ENCODE measurements around the gene ITGB5.
"Not testable (repeated sequence)": the region's sequence is repeated elsewhere in the genome, so short reads cannot be mapped to it uniquely, and the experiment has no call there.

Gene ITGB5

DNA sequence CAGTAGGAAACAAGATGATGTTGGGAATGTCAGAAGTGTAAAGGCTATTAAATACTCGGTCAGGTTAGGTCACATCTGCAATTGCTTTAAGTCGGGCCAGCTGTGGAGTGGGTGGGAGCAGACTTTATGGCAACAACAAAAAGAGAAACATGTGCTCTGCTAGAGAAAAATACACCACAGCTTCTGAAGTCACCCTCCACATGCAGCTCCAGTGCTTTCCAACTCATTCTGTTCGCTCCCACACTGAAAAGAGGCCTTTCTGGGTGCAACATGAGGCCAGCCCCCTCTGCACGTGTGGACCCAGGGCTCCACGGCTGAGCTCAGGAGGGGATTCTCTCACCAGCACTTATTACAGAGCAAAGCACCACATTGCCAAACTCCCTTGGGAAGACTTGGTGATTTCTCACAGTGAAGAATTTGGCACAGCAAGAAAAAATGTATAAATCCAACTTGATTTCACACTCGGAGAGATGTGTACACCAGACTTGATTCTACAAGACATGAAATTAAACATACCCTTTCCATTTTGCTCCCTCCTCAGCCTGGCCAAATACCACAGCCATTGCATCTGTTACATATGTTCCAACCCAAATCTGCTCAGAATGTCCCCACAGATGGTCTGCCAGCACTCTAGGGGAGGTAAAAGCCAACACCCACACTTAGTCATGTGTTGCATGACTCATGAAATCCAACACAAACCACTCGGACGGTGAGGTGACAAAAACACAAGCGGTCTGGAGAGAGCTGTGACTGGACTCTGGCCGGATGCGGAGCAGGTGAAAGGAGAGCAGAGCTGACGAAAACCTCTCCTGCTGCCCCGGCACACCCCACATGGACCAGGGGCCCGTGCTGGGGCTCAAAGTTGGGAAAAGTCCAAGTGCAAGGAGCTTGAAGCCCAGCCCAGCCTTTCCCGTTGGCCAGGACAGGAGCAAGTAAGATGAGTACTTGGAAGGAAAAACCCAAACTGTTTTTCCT, 74.6 kb downstream of the ITGB5 start:
- DNase-seq (ENCODE audit: low spot score): peak; percentile 94

DNA sequence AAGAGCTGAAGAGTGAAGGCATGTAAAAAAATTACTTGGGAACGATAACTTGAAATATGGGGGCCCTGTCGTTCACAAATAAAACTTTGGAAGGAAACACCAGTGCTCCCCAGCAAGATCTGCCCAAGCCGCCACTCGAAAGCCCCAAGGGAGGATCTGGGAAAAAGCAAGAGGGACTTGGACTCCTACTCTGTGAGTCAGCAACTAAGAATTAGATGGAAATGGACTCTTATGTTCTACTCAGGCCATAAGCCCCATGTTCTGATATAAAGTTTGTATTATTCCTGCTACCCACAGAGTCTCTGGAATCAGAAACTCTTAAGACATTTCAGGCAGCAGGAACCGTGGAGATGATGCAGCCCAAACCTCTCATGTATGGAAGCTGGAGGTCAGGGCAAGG, 75.7 kb downstream of the ITGB5 start:
- no peak for DNase-seq (ENCODE audit: low spot score)

DNA sequence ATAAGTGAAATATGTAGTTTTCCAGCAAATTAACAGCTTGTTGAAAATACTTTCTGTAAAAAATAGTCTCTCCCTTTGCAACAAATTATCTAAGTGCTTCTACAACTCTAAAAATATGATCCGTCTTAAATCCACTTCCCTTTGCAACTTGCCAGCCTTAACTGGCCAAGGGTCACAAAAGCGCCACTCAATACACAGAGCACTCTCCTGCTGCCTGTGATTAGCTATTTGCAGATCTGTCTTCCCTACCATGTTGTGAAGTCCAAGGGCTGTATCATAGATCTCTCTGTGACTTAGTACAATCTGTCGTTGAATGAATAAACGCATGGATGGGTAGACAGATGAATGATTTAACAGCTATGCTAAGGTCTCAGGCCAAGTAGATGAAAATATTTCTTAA, 76.2 kb downstream of the ITGB5 start:
- DNase-seq (ENCODE audit: low spot score): no peak

DNA sequence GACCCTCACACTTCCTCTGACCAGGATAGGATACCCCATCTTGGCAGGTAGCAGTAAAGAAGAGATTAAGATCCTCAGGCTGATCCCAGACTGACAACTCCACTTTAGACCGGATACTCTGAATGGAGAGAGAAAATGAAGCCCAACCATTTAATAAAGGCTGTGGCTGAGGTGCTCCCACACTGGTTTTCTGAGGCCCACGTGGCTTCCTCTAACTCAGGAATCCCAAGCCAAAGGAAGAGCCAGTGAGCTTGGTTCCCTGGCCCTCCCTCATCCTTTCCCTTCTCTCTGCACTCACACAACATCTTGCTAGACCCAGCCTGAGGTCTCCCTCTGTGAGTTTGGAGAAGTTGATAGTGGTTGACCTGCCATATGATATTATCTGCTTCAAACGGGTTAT, 78.1 kb downstream of the ITGB5 start:
- no peak for DNase-seq (ENCODE audit: low spot score)

DNA sequence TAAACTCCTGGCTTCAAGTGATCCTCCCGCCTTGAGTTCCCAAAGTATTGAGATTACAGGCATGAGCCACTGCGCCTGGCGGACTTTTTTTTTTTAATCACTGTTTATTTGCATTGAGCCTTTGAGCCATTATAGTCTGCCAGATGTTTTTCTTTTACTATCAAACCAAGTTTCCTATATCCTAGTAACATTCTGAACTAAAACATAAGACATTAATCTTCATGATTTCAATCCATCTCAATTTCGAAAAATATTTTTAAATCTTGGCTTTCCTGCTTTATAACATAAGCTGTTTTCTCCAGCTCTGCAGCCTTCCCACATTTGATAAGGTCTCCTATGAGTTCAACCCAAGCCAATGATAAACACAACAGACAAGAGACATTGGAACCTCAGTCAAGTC, 81.5 kb downstream of the ITGB5 start:
- no peak for DNase-seq (ENCODE audit: low spot score)

DNA sequence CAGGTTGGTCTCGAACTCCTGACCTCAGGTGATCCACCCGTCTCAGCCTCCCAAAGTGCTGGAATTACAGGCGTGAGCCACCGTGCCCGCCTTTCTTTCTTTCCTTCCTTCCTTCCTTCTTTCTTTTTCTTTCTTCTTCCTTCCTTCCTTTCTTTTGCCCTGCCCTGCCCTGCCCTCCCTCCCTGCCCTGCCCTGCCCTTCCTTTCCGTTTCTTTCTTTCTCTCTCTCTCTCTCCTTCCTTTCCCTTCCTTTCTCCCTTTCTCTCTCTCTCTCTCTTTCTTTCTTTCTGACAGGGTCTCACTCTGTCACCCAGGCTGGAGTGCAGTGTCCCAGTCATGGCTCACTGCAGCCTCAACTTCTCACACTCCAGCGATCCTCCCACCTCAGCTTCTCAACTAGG, 82.3 kb downstream of the ITGB5 start:
- no peak for DNase-seq (ENCODE audit: low spot score)

DNA sequence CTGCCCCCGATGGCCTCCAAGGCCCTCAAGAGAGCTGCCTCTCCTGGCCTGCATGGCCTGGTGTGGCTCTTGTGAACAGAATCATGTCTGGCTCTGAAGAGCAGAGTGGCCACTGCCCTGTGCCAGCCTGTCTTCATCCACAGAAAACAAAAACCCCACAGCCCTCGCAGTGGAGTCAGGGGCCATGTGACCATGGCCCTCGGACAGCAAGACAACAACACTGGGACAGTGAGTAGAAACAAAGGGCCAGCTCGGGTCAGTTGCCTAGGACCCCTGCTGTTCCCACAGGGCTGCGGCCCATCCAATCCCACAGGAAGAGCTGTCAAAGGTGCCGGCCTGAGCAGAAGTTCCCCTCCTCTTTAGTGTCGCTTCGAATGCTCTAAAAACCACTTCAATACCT, 84.5 kb downstream of the ITGB5 start:
- DNase-seq (ENCODE audit: low spot score): no peak

DNA sequence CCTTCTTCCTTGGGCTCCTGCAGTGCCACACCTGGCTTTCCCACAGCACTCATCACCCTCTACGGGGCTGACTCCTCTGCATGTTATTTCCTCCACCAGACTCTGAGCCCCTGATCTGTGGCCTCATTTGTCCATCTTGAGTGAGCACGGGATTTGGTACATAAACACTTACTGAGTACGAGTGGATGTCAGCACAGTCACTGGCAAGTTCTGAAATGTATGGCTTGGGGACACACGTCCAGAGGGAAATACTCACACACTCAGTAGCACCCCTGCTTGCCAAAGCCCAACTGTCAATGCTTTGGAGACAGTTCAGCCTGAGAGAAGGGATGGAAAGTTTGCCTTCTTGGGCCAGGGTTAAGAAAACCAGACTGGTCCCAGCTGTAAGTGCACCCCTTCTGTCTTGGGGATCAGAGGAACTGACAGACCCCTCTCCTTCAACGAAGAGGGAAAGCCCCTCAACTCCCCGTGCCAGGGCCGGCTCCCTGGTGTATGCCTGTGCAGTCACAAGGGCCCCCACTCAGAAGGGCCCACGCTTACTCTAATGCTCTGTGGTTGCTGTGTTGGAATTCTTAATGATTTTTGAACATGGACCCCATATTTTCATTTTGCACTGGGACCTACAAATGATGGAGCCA, 85.0 kb downstream of the ITGB5 start:
- DNase-seq (ENCODE audit: low spot score): no peak

DNA sequence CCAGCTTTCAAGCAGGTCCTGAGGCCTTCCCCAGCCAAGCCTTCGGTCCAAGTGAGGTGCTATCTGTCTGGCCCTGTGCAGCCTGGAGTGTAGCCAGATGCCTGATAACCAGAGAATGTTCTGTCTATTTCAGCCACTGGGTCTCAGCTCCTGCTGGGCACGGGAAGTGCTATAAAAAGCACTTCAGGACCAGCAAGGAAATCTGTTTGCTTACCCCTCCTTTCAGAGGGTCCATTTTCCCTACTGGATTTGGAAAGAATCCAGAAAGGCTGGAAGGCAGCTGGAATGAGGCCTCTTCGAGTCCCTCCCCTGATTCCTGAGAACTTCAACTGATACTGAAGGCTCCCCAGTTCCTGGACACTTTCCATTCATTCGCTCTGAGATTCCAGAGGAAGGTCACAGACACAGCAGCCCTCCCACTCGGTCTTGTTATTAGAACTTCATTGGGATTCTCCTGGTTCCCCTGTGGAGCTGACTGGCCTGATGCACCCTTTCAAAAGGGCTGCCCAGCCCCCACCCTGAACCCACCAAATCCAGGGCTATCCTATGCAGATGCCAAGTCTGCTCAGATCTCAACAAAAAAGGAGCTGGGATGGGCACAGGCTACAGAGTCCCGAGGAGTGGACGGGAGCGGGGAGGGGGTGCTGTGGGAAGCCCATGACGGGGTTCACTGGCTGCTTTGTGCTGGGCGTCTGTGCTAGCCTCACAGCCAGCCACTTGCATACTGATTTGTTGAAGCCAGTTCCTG, 86.5 kb downstream of the ITGB5 start:
- no peak for DNase-seq (ENCODE audit: low spot score)

DNA sequence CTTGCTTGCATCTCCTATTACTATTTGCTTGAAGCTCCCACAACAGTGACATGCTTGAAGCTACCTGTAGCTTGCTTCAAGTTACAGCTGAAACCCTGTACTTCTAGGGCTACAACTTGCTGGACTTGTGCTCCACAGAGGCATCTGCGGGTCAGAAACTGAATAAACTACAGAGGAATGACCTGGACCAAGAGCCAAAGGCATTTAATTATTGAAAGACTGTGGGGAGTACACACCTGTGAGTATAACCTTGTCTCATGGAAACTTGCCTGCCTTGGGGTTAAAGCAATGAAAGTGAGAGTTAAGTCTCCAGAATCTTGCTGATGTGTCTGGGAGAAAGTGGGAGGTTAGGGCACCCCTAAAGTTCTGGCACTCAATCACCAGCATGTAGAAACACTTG, 87.1 kb downstream of the ITGB5 start:
- no peak for DNase-seq (ENCODE audit: low spot score)

DNA sequence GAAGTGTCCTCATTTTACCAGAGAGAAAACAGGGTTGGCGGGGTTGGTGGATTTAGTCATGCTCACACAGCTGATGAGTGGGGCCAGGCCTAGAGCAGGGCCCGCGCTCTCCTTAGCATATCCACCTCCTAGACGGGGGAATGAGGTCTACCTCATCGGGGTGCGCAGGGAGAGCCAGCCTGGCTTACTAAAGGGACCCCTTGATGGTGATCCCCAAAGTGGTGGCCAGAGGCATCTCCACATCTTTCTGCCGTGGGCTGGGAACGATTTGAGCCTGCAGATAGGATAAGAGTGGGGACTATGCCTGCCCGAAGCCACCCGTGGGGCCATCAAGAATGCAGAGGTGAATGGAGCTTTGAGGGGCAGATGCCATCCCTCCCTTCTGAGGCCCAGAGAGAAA, 87.5 kb downstream of the ITGB5 start:
- DNase-seq (ENCODE audit: low spot score): no peak

DNA sequence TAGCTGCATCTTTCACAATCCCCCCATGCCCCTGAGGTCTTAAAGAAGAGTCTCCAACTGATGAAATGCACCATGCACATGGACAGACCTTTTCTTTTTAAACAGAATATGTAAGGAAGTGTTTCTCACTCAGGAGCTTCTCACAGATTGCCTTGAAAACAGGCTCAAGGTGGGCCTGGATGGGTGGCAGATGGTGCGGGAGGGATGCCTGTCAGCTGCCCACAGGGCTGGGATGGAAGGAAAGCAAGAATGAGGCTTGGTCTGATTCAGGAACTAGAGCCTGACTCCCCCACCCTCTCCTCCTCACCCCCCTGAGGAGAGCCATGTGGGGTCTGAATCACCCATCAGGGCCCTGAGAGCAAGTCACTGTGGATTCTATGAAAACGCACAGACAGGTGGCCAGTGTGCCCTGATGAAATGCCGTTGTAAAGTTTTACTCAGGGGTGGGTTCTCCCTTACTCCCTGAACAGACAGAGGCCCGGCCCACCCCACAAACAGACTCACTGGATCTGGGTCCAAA, 89.7 kb downstream of the ITGB5 start:
- no peak for DNase-seq (ENCODE audit: low spot score)

DNA sequence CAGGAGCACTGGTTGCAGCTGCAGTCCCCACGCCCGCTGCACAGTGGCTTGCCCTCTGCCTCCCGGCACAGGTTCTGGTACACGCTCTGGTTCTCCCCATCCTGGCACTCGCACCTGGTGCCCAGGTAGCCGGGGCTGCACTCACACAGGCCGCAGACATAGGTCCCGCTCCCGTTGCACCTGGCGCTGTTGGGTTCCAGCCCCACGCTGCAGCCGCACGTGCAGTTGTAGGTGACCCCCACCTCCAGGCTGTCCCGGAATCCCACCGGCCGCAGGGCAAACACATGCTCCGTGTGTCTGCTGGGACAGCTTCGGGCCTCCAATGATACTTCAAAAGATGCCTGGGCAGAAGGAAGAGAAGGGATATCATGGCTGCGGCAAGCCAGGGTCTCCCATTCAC, 90.7 kb downstream of the ITGB5 start:
- no peak for DNase-seq (ENCODE audit: low spot score)

DNA sequence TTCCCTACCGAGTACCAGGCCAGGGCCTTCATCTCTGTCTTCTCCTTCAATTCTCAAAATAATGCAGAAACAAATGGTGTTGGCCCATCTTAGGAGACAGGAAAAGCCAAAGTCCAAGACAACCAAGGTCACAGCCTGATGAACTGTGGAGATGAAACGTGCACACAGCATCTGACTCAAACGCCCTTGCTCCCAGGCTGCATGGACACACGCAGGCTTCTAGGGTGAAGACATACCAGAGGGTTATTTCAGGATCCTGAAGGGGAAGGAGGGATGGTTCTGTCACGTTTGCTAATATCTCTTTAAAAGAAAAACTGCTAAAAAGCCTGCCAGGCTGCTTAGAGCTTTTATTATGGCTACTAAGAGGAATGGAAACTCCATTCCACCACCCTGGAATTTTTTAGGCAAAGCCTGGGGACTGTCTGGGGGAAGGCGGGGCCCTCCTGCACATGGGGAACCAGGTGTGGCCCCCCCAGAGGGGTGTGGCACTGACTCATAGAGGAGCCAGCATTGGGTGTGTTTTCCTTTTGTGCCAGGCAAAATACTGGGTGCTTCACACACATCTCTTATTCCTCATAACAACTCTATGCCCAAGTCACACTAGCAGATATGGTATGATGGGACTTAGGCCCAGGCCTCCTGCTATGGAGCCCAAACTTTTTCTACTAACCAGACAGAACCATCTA, 94.0 kb downstream of the ITGB5 start:
- DNase-seq (ENCODE audit: low spot score): peak; percentile 75

DNA sequence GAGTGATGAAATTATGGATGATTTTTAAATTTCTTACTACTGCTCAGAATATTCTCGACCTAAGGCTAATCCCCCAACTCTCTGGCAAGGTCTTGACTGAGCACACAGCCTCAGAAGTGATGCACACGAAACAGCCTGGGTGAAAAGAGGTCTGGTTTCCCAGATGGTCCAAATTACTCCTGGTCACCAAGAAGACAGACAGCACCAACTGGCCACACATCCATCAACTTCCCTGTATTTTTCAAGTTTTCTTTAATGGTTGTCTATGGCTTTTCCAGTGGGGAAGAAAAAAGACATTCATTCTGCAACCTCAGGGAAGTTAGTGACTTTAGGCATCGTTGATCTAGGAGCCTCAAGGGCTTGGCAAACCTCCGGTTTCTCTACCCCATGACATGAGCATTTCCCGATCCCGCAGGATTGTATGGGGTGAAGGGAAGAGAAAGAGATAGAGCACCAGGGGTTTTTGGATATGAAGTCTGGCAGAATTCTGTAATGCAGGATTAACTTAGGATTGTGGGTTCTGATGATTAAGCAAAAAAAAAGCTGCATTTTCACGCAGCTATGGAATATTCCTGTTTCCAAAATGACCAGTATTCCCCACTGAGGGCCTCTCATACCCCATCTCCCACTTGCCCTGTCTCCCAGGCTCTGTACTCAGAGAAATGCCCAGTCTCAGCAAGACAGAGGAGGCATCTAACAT, 94.7 kb downstream of the ITGB5 start:
- no peak for DNase-seq (ENCODE audit: low spot score)

DNA sequence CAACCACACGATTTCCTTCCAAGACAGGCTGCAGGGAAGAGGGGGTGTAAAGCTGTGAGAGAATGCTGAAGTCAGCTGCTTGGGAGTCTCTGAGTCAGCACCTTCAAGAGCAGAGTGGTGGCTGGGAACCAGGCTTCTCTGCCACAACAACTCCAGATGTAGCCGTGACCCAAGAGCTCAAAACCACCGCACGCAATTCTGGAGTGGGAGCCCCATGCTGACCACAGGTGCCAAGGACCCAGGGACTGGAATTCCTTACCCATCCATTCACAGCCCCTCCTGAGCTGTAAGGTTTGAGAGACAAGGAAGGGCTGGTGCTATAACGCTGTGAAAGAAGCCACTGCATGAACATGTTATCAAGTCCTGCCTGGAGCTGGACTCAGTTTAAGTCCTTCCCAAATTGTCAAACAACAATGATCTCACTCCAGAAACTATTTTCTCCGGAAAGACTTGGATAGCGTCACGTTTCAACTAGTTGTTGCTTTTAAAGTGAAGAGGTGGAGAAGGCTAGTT, 95.5 kb downstream of the ITGB5 start:
- DNase-seq (ENCODE audit: low spot score): no peak

DNA sequence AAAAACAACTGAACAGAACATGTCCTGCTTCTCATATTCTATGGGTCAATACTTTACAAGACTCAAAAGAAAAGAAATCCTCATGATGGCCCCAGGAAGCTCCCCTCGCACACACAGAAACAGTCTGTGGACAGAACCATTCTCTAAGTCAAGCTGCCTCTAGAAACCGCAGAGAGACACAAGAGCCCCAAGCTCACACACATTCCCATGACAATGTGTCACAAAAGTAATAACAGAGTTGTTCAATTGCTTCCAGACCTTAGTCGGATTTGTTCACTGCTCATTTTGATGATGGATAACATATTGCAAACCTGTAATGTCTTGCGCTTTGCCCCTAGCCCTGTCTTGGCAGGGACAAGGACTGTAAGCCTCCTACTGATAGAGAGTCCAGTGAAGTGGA, 96.0 kb downstream of the ITGB5 start:
- DNase-seq (ENCODE audit: low spot score): no peak

DNA sequence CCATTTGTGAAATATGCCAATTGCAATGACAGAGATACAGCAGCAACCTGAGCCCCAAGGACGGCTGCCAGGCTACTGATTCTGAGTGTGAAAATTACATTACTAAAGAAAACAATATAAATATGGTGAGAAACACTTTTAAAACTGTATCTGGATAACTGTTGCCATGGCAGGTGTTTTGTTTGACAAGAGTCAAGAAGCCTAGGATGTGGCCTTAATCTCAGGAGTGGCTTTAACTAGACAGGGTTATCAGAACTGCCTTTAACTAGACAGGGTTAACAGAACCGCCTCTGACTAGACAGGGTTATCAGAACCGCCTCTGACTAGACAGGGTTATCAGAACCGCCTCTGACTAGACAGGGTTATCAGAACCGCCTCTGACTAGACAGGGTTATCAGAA, 98.1 kb downstream of the ITGB5 start:
- DNase-seq (ENCODE audit: low spot score): not testable (repeated sequence)

DNA sequence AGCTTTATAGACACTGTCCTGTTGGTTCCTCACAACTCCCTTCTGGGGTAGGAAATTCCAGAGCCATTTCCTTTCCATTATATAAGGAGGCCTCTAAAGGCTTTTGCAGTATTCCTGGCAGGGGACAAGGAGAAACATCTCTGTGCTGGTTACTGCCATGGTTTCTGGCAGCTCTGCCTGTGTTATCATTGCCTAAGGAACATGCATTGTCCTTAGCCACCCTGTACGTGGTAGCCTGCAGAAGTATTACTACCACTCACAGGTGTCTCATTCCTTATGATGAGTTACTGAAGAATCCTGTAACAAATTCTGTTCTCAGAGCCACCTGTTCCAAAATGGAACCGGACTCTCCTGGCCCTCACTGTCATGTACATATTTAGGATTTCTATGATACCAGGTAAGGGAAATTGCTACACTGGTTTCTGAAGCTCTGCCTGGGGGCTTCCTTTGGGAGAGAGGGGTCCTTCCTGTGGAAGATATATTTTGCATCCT, 98.9 kb downstream of the ITGB5 start:
- no peak for DNase-seq (ENCODE audit: low spot score)

DNA sequence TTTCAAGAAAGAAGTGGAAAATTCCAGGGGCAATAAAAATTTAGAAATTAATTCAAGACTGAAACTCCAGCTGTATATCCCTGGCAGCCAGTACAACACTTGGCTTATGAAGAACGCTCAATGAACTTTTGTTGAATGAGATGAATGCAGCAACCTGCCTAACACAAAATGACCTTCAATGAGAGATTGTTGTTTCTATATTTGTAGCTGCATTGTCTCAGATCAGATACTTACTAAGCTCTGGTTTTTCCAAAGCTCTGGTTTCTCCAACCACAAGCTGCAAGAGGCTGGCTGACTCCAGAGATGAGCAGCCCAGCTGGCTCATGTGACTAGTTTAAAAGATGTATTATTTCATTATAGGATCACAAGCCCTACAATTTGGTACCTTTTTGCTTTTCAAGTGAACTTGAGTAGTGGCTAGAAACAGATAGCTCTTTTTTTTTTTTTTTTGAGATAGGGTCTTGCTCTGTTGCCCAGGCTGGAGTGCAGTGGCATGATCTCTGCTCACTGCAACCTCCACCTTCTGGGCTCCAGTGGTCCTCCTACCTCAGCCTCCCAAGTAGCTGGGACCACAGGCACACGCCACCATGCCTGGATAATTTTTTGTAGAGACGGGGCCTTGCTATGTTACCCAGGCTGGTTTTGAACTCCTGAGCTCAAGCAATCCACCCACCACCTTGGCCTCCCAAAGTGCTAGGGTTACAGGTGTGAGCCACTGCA, 99.5 kb downstream of the ITGB5 start:
- DNase-seq (ENCODE audit: low spot score): no peak

Data from SW480 (cell line).